GM12878 (cell line): ENCODE data around the gene LRRC27. TPM values are rescaled to one million over a fixed set of nuclear protein-coding genes. Genes with fewer than 3 reads are reported as not detected.

Experiments used
- ATAC-seq: fragments of 200-7000 bp; cut with Tn5 transposase; 3 replicates; pipeline ENCODE4 v1.9.1; 2020; ENCODE audit warnings: mild to moderate bottlenecking, moderate library complexity
- BruUV-seq: library from RNA; stranded (reverse); fragments of 400-500 nt; replicated peaks from 2 replicates; lab custom pipeline; 2021; lab: Mats Ljungman, UMichigan
- CTCF ChIA-PET: fragments of 300-600 bp; sonication (Branson Sonifier 250); formaldehyde crosslinking; extraction: SDS; loops from one replicate; lab custom pipeline; 2021; ENCODE audit warnings: inconsistent platforms; lab: Yijun Ruan, JAX
- POLR2A ChIA-PET: fragments of 350-600 bp; formaldehyde crosslinking; extraction: SDS; loops from one replicate; lab custom pipeline; 2021; ENCODE audit warnings: inconsistent platforms; lab: Charles Lee
- RAD21 ChIA-PET: fragments of 300-600 bp; sonication (Branson Sonifier 250); formaldehyde crosslinking; loops from one replicate; lab custom pipeline; 2023; ENCODE audit warnings: antibody characterized with exemption; ENCODE audit not compliant: unreplicated experiment; lab: Charles Lee
- SMC1A ChIA-PET: fragments of 300-600 bp; sonication (Branson Sonifier 250); formaldehyde crosslinking; loops from one replicate; lab custom pipeline; 2023; ENCODE audit not compliant: unreplicated experiment, uncharacterized antibody; lab: Charles Lee
- DNase-seq: peaks from one replicate; pipeline ENCODE4 v3.0.0-alpha.2; 2011; ENCODE audit warnings: low read depth, low spot score
- FAIRE-seq: peaks from 3 replicates; lab custom pipeline; 2011; peaks lifted over from hg19 to GRCh38; lab: Jason Lieb, UNC
- H2AFZ ChIP-seq: 2 replicates; pipeline ENCODE4 v1.6.0; 2011; ENCODE audit warnings: low read depth, low read length, control low read depth; ENCODE audit not compliant: control insufficient read depth
- H3K27ac ChIP-seq: 2 replicates; pipeline ENCODE4 v1.5.1; 2011; ENCODE audit warnings: control low read depth; ENCODE audit not compliant: control insufficient read depth, insufficient read depth
- H3K27me3 ChIP-seq, 2 experiments: replicated peaks in 1 of 2; 2 replicates each; pipeline versions ENCODE4 v1.6.0 to v1.6.1; 2011; ENCODE audit warnings: low read length in 1 of 2; ENCODE audit not compliant: control insufficient read depth in 2 of 2, insufficient read depth in 2 of 2
- H3K36me3 ChIP-seq, 2 experiments: 2 replicates each; pipeline ENCODE4 v1.5.1; 2011; ENCODE audit warnings: low read length in 1 of 2; ENCODE audit not compliant: control insufficient read depth in 2 of 2, insufficient read depth in 2 of 2
- H3K4me1 ChIP-seq: 2 replicates; pipeline ENCODE4 v1.6.1; 2011; ENCODE audit warnings: mild to moderate bottlenecking, low read length, moderate library complexity, mixed read lengths; ENCODE audit not compliant: control insufficient read depth, insufficient read depth
- H3K4me2 ChIP-seq: 2 replicates; pipeline ENCODE4 v1.6.0; 2011; ENCODE audit warnings: control low read depth; ENCODE audit not compliant: control insufficient read depth, insufficient read depth
- H3K4me3 ChIP-seq: fragments of 200-600 bp; sonication (generic); 2 replicates; pipeline ENCODE4 v1.5.1; 2016
- H3K79me2 ChIP-seq: 2 replicates; pipeline ENCODE4 v1.6.0; 2011; ENCODE audit warnings: low read length; ENCODE audit not compliant: control insufficient read depth, insufficient read depth
- H3K9ac ChIP-seq: 2 replicates; pipeline ENCODE4 v1.8.0; 2011; ENCODE audit warnings: low read length, control low read depth, mixed read lengths; ENCODE audit not compliant: control insufficient read depth, insufficient read depth
- H3K9me3 ChIP-seq: replicated peaks from 3 replicates; pipeline ENCODE4 v1.5.1; 2011; ENCODE audit warnings: mild to moderate bottlenecking, low read length; ENCODE audit not compliant: control insufficient read depth, insufficient read depth
- H4K20me1 ChIP-seq: 2 replicates; pipeline ENCODE4 v1.6.0; 2011; ENCODE audit not compliant: control insufficient read depth, insufficient read depth
- BCL3 ChIP-seq: IDR thresholded peaks from 2 replicates; pipeline ENCODE4 v1.6.1; 2011; ENCODE audit warnings: borderline replicate concordance, low read depth, mild to moderate bottlenecking, moderate library complexity, low read length; ENCODE audit not compliant: insufficient read depth, poor library complexity, severe bottlenecking
- BMI1 ChIP-seq: fragments of 450-650 bp; IDR thresholded peaks from 2 replicates; pipeline ENCODE4 v1.6.1; 2016; ENCODE audit warnings: mild to moderate bottlenecking, moderate library complexity, borderline replicate concordance
- CEBPB ChIP-seq, 2 experiments: fragments of 150-350 bp in 1 of 2; IDR thresholded peaks; 2 replicates each; pipeline ENCODE4 v1.6.1; 2012 to 2014; ENCODE audit warnings: low read depth in 2 of 2, low read length in 2 of 2, borderline replicate concordance in 1 of 2, inconsistent platforms in 1 of 2
- CUX1 ChIP-seq: IDR thresholded peaks from 2 replicates; pipeline ENCODE4 v1.6.1; 2012; ENCODE audit warnings: improper control_type of control experiment, low read depth, low read length; ENCODE audit not compliant: insufficient replicate concordance
- EED ChIP-seq: sonication (generic); IDR thresholded peaks from 2 replicates; pipeline ENCODE4 v1.6.1; 2016; ENCODE audit warnings: antibody characterized with exemption, low read depth
- FOXK2 ChIP-seq: fragments of 450-650 bp; IDR thresholded peaks from 2 replicates; pipeline ENCODE4 v1.6.1; 2017; ENCODE audit warnings: mild to moderate bottlenecking, moderate library complexity
- GABPA ChIP-seq: IDR thresholded peaks from 2 replicates; pipeline ENCODE4 v1.6.1; 2014; ENCODE audit warnings: antibody characterized with exemption, low read depth, mild to moderate bottlenecking, inconsistent platforms
- LARP7 ChIP-seq: fragments of 450-650 bp; IDR thresholded peaks from 2 replicates; pipeline ENCODE4 v1.6.1; 2017; ENCODE audit warnings: mild to moderate bottlenecking
- MTA2 ChIP-seq: fragments of 450-650 bp; IDR thresholded peaks from 2 replicates; pipeline ENCODE4 v1.6.1; 2016; ENCODE audit warnings: low read depth, mild to moderate bottlenecking, moderate library complexity
- NBN ChIP-seq: fragments of 450-650 bp; IDR thresholded peaks from 2 replicates; pipeline ENCODE4 v1.6.1; 2016
- SMAD1 ChIP-seq: fragments of 450-650 bp; IDR thresholded peaks from 2 replicates; pipeline ENCODE4 v1.6.1; 2018; ENCODE audit warnings: mild to moderate bottlenecking, low read depth; ENCODE audit not compliant: partially characterized antibody
- TARDBP ChIP-seq: IDR thresholded peaks from 2 replicates; pipeline ENCODE4 v1.6.1; 2016; ENCODE audit warnings: borderline replicate concordance
- USF2 ChIP-seq: IDR thresholded peaks from 2 replicates; pipeline ENCODE4 v1.6.1; 2011; ENCODE audit warnings: low read depth, low read length, improper control_type of control experiment, borderline replicate concordance
- ZNF274 ChIP-seq: IDR thresholded peaks from one replicate; pipeline ENCODE4 v1.8.0; 2011; ENCODE audit not compliant: insufficient read length, insufficient read depth
- ZSCAN29 ChIP-seq: fragments of 450-650 bp; IDR thresholded peaks from 2 replicates; pipeline ENCODE4 v1.6.1; 2017; ENCODE audit warnings: mild to moderate bottlenecking, moderate library complexity
- WGBS: methylation state at CpG from one replicate; pipeline ENCODE4 v1.1.6; 2016; ENCODE audit warnings: low lambda C conversion rate; ENCODE audit not compliant: insufficient replicate concordance, insufficient coverage; ENCODE audit errors: missing lambda C conversion rate; 5-methylcytosine and 5-hydroxymethylcytosine counted together
- in situ Hi-C: fragments of 300-500 bp; cut with MboI; formaldehyde crosslinking; loops from 9 replicates; pipeline ENCODE4 v1.14.3; 2018; ENCODE audit warnings: mixed read lengths
- intact Hi-C: fragments of 100-400 bp; cut with micrococcal nuclease; formaldehyde crosslinking; loops from one replicate; pipeline ENCODE4 v1.14.2; 2022; ENCODE audit not compliant: unreplicated experiment
- polyA plus RNA-seq, 11 experiments: library from polyadenylated mRNA; depleted of rRNA in 4 of 11; unstranded in 6 of 11; stranded (reverse) in 5 of 11; fragments of >200 nt; fragmentation: Nextera tagmentation in 4 of 11; fragmentation: Illumina TruSeq in 1 of 11; extraction: Ambion mirVana in 4 of 11; extraction: Trizol in 1 of 11; gene quantifications; 1 replicate in 1 of 11; 2 replicates in 10 of 11; pipeline versions ENCODE4 v1.2.1 to v1.2.3, GENCODE V29; 2011 to 2016; ENCODE audit warnings: inconsistent platforms in 2 of 11, missing spikeins in 2 of 11, low read depth in 1 of 11
- total RNA-seq, 4 experiments: library from RNA; depleted of rRNA in 3 of 4; stranded (reverse); fragments of >200 nt in 3 of 4; fragmentation: Illumina TruSeq in 1 of 4; extraction: Trizol in 1 of 4; gene quantifications; 2 replicates each; pipeline versions ENCODE4 v1.2.1 to v1.2.3, GENCODE V29; 2013 to 2021

The LRRC27 gene
- total and polyA plus RNA-seq, 10 of the 15 experiments (the other 5 are each of a cell fraction or from before 2014, with no cell fraction given) = 0.48 to 6.9 (median 4.7) TPM

- no peak for TF ChIP-seq CUX1
- no peak for TF ChIP-seq GABPA
- no peak for TF ChIP-seq ZNF274
- no peak for TF ChIP-seq TARDBP
- TF ChIP-seq BCL3 = no peak
- TF ChIP-seq, all 136 proteins: peak for 0
Measured at GRCh38 chr10:132355297-132355696, 23.3 kb downstream of the LRRC27 start (continued).

- ChIA-PET RAD21 (no interaction called here), SMC1A (no interaction called here), CTCF (interaction anchor here (0.7 to 1.1 kb wide), 2 partner anchors 55 to 233 kb away, joined by 3 read pairs; no protein-coding TSS in a partner anchor), POLR2A (no interaction called here)
- no peaks in the 10 kb centered on the region for H3K4me1 ChIP-seq
- intact Hi-C loops = no loop called here
- WGBS = 79% methylated on average over 13 of the region's 13 CpGs
- no peaks in the 10 kb centered on the region for H3K79me2 ChIP-seq
- no peak overlapping the region for H3K4me3 ChIP-seq
- in situ Hi-C loops = no loop called here
- H3K27me3 ChIP-seq = no peaks in the 10 kb centered on the region
- BruUV-seq = no TSS peak
- DNase-seq (no peak), ATAC-seq (no peak), FAIRE-seq (no peak)
- no peak overlapping the region for H2AFZ ChIP-seq
- H3K9ac ChIP-seq = no peak overlapping the region
- no peak overlapping the region for H3K27ac ChIP-seq
- H3K9me3 ChIP-seq = no peaks in the 10 kb centered on the region; the same call in 2 of the 3 replicates
- H4K20me1 ChIP-seq = no peaks in the 10 kb centered on the region
- no peaks in the 10 kb centered on the region for H3K36me3 ChIP-seq
- no peak overlapping the region for H3K4me2 ChIP-seq
- TF ChIP-seq EED (no peak), FOXK2 (no peak), BMI1 (no peak), LARP7 (no peak), CEBPB (IDR thresholded peaks at IDR 0.05; ENCODE audit: borderline replicate concordance in 1 of 2, low read depth in 2 of 2, low read length in 2 of 2) (no peak), SMAD1 (no peak), NBN (no peak), BCL3 (no peak), MTA2 (no peak), ZSCAN29 (no peak), USF2 (no peak)
Measured at GRCh38 chr10:132355754-132356153, 23.8 kb downstream of the LRRC27 start.
